ENCODE measurements around the gene SLC22A9. TPM values are rescaled to one million over a fixed set of nuclear protein-coding genes. Genes with fewer than 3 reads are reported as not detected.
"Not testable (repeated sequence)": the region's sequence is repeated elsewhere in the genome, so short reads cannot be mapped to it uniquely, and the experiment has no call there.

SLC22A9 gene
- total RNA-seq, result not detected

DNA sequence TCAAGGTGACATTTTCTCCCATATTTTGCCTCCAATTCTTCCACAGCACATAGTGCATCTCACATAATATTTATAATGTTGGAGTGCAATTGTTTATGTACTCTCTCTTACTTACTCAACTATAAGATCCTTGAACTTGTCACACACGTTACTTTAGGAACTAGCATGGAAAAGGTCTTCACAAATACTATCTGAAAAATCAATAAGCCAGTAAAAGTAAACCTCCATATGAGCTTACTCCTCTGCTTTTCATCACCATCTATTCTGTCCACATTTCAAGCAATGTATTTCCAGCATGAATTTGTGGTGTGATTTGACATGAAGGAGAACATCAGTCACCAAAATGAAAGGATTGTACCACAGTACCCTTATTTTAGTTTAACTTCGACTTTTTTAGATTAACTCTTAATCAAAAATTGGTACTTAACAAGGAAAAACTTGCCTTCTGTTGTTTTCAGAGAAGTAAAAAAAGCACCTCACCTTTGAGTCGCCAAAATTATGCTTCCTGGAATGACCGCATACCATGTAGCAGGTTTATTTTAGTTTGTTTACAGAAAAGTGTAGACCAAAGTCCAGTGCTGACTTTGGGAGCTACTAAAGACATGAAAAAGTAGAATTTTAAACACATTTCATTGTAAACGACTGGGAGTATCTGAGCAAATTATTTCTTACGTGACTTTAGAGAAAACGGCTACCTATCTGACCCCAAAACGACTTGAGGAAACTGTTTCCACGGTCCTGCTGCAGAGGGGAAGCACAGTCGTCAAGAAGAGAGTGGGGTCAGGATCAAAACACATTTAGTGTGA is at the start of gene SLC22A9:
SLC22A9 (plus strand) TSS at position 621 of the 806 bp plus-strand sequence. CDS start 272 bp downstream, outside the sequence.
- peaks cover 31% of the 10 kb centered on the region for H3K27me3 Mint-ChIP-seq (ENCODE audit: low read depth)
- H3K4me1 Mint-ChIP-seq (ENCODE audit: low read depth), result no peaks in the 10 kb centered on the region
- H3K9me3 Mint-ChIP-seq, result no peaks in the 10 kb centered on the region
- no peaks in the 10 kb centered on the region for H3K36me3 Mint-ChIP-seq (ENCODE audit: insufficient read depth)
- no peak within 1 kb of the TSS for H3K4me3 Mint-ChIP-seq
- no peak for DNase-seq
- no peak for ATAC-seq

DNA sequence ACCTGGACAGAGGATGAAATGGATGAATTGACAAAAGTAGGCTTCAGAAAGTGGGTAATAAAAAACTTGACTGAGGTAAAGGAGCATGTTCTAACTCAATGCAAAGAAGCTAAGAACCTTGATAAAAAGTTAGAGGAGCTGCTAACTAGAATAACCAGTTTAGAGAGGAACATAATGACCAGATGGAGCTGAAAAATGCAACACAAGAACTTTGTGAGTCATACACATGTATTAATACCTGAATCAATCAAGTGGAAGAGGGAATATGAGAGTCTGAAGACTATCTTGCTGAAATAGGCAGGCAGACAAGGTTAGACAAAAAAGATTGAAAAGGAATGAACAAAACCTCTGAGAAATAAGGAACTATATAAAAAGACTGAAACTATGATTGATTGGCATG is 47.9 kb upstream of the SLC22A9 start:
- H3K4me3 Mint-ChIP-seq, result no peak overlapping the region
- peaks cover 4% of the 10 kb centered on the region for H3K27me3 Mint-ChIP-seq (ENCODE audit: low read depth)
- no peak for DNase-seq
- H3K4me1 Mint-ChIP-seq (ENCODE audit: low read depth), result no peaks in the 10 kb centered on the region
- no peak for ATAC-seq
- peaks cover 2% of the 10 kb centered on the region for H3K36me3 Mint-ChIP-seq (ENCODE audit: insufficient read depth)
- peaks cover 25% of the 10 kb centered on the region for H3K9me3 Mint-ChIP-seq

DNA sequence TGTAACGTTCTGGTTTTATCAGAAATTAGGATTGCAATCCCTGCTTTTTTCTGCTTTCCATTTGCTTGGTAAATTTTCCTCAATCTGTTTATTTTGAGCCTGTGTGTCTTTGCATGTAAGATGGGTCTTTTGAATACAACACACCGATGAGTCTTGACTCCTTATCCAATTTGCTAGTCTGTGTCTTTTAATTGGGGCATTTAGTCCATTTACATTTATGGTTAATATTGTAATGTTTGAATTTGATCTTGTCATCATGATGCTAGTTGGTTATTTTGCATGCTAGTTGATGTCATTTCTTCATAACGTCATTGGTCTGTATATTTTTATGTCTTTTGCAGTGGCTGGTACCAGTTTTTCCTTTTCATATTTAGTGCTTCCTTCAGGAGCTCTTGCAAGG is 34.5 kb upstream of the SLC22A9 start:
- H3K4me3 Mint-ChIP-seq; DNase-seq; H3K4me1 Mint-ChIP-seq (ENCODE audit: low read depth); H3K36me3 Mint-ChIP-seq (ENCODE audit: insufficient read depth); ATAC-seq: not testable (repeated sequence)
- Mint-ChIP-seq H3K27me3 (ENCODE audit: low read depth) (peaks cover 47% of the 10 kb centered on the region), H3K9me3 (peaks cover 18% of the 10 kb centered on the region)

DNA sequence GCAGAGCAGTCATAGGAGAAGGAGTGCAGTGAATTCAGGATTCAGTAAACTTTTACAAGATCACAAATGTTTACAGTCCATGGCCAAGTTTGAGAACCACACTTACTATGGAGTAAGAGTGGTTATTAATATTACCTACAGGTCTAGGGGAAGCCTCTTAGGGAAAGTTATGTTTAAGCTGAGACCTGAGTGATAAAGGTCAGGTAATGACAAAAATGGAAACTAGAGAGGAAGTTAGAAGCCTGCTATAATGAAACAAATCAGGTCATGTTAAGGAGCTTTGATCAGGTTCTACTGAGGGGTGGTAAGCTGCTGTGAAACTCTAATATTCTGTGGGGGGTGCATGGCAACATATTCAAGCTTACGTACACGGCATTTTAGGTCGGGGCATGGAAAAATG is 32.5 kb upstream of the SLC22A9 start:
- H3K36me3 Mint-ChIP-seq (ENCODE audit: insufficient read depth), result no peaks in the 10 kb centered on the region
- ATAC-seq, result no peak
- H3K4me3 Mint-ChIP-seq, result no peak overlapping the region
- H3K27me3 Mint-ChIP-seq (ENCODE audit: low read depth), result peaks cover 42% of the 10 kb centered on the region
- no peaks in the 10 kb centered on the region for H3K4me1 Mint-ChIP-seq (ENCODE audit: low read depth)
- DNase-seq, result no peak
- peaks cover 18% of the 10 kb centered on the region for H3K9me3 Mint-ChIP-seq

DNA sequence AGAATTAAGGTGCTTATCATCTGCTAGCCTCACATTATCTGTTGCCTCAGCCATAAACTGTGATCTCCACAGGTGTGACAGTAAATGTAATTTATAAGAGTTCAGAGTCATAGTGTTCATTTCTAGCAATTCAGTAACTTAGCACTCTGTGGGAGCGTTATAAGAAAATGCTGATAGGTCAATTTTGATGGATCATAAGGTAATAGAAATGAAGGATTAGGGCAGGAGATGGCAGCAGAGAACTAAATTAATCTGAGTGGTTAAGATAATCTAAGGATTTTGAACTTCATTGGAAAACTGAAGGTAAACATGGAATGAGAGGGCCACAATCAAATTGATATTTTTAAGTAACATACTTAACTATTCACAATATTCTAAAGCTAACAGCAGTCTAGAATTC is 26.5 kb upstream of the SLC22A9 start:
- Mint-ChIP-seq H3K27me3 (ENCODE audit: low read depth) (peaks cover 13% of the 10 kb centered on the region), H3K4me3 (no peak overlapping the region), H3K9me3 (no peaks in the 10 kb centered on the region), H3K36me3 (ENCODE audit: insufficient read depth) (no peaks in the 10 kb centered on the region), H3K4me1 (ENCODE audit: low read depth) (no peaks in the 10 kb centered on the region)
- no peak for ATAC-seq
- DNase-seq, result no peak

DNA sequence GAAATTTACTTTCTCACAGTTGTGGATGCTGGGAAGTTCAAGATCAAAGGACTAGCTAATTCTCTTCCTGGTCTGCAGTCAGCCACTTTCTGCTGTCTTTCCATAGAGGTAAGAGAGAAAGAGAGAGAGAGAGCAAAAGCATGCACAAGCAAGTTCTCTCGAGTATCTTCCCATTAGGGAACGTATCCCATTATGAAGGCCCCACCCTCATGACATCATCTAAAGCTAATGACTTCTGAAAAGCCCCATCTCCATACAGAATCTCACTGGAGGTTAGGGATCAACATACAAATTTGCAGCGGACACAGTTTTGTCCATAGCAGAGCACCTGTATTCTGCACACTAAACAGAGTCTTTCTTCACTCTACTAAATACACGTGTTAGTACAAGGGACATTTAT is 17.4 kb upstream of the SLC22A9 start:
- H3K27me3 Mint-ChIP-seq (ENCODE audit: low read depth), result peaks cover 12% of the 10 kb centered on the region
- H3K36me3 Mint-ChIP-seq (ENCODE audit: insufficient read depth), result no peaks in the 10 kb centered on the region
- ATAC-seq, result no peak

DNA sequence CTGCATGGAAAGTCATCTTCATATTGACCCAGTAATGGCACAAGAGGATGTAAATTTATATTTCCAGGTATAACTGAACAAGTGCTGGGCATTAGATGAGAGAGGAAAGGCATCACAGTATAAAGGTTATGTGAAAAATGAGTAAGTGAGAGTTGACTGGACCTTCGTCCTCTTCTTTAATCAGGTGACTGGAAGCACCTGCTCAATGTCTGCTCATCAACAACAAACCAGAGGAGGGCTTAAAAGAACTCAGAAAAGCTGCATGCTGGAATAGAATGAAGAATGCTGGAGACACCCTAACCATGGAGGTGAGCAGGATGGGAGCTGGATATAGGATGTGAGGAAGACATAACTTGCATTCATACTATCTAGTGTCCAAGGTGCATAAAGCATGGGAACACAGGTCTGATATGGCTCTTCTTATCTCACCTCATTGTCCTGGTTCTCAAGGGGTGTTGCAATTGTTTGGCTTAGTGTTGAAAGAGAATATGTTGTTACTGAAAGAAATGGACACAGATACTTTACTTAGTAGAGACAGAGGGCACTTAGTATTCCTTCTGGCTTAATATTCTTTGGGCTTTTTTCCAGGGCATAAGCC is 7.3 kb upstream of the SLC22A9 start:
- Mint-ChIP-seq H3K27me3 (ENCODE audit: low read depth) (peaks cover 60% of the 10 kb centered on the region), H3K36me3 (ENCODE audit: insufficient read depth) (no peaks in the 10 kb centered on the region), H3K9me3 (peaks cover 19% of the 10 kb centered on the region), H3K4me1 (ENCODE audit: low read depth) (no peaks in the 10 kb centered on the region), H3K4me3 (no peak overlapping the region)
- ATAC-seq, result no peak
- DNase-seq, result no peak

More for the DNA sequence above, 17.4 kb upstream of the SLC22A9 start:
- Mint-ChIP-seq H3K4me3 (no peak overlapping the region), H3K9me3 (peaks cover 4% of the 10 kb centered on the region), H3K4me1 (ENCODE audit: low read depth) (no peaks in the 10 kb centered on the region)
- DNase-seq, result no peak

DNA sequence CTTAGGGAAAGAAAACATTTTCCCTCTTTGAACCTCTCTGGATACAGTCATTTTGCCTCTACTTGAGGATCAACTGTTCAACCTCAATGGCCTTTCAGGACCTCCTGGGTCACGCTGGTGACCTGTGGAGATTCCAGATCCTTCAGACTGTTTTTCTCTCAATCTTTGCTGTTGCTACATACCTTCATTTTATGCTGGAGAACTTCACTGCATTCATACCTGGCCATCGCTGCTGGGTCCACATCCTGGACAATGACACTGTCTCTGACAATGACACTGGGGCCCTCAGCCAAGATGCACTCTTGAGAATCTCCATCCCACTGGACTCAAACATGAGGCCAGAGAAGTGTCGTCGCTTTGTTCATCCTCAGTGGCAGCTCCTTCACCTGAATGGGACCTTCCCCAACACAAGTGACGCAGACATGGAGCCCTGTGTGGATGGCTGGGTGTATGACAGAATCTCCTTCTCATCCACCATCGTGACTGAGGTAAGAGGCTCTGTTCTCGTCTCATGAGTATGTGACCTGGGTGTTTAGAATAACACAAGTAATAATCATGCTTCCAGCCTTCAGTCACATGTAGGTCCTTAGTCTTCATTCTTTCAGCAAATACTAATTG is 495 bp downstream of the SLC22A9 start:
- no peak for ATAC-seq
- DNase-seq, result no peak
- H3K27me3 Mint-ChIP-seq (ENCODE audit: low read depth), result peaks cover 30% of the 10 kb centered on the region
- no peaks in the 10 kb centered on the region for H3K4me1 Mint-ChIP-seq (ENCODE audit: low read depth)
- H3K9me3 Mint-ChIP-seq, result no peaks in the 10 kb centered on the region
- no peak overlapping the region for H3K4me3 Mint-ChIP-seq
- no peaks in the 10 kb centered on the region for H3K36me3 Mint-ChIP-seq (ENCODE audit: insufficient read depth)

DNA sequence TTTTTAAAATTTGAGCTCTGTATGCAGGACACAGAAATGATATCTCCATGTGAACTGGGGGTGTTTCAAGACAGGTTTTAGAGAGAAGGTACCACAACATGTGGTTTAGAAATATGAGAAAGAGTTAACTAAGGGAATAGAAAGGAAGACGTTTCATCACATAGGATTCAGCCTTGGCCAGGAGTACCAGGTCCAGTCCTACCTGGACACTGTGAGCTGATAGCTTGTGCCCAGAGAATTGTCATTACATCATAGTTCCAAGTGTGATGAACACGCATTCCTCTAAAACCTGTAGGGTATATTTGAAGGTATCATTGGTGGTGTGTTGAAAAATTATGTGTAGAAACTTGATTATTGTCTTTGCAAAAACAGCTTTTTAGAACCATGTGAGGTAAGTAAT is 1.8 kb downstream of the SLC22A9 start:
- H3K4me1 Mint-ChIP-seq (ENCODE audit: low read depth), result no peaks in the 10 kb centered on the region
- ATAC-seq, result no peak
- no peaks in the 10 kb centered on the region for H3K9me3 Mint-ChIP-seq
- H3K36me3 Mint-ChIP-seq (ENCODE audit: insufficient read depth), result no peaks in the 10 kb centered on the region
- DNase-seq, result no peak
- no peak overlapping the region for H3K4me3 Mint-ChIP-seq
- H3K27me3 Mint-ChIP-seq (ENCODE audit: low read depth), result peaks cover 25% of the 10 kb centered on the region

DNA sequence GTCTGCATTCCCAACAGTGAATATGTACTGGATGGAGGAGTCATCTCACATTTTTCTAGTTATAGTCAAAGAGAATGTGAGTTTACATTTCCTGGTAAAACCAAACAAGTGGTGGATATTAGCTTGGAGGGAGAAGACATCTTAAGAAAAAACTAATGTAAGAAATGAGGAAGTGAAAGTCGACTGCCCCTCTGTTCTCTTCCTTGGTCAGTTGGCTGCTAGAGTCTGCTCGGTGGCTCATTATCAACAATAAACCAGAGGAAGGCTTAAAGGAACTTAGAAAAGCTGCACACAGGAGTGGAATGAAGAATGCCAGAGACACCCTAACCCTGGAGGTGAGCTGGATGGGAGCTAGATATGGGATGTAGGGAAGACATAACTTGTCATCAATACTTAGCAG is 5.8 kb downstream of the SLC22A9 start:
- ATAC-seq (no peak), DNase-seq (no peak)
- Mint-ChIP-seq H3K4me3 (no peak overlapping the region), H3K4me1 (ENCODE audit: low read depth) (no peaks in the 10 kb centered on the region), H3K9me3 (no peaks in the 10 kb centered on the region), H3K27me3 (ENCODE audit: low read depth) (peaks cover 18% of the 10 kb centered on the region), H3K36me3 (ENCODE audit: insufficient read depth) (no peaks in the 10 kb centered on the region)

DNA sequence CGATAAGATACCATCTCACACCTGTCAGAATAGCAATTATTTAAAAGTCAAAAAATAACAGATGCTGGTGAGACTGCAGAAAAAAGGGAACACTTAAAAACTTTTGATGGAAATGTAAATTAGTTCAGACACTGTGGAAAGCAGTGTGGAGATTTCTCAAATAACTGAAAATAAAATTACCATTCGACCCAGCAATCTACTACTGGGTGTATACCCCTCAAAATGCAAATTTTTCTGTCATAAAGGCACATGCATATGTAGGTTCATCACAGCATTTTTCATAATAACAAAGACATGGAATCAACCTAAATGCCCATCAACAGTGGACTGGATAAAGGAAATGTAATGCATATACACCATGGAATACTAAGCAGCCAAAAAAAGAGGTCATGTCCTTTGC is 10.5 kb downstream of the SLC22A9 start:
- Mint-ChIP-seq H3K4me1 (ENCODE audit: low read depth) (no peaks in the 10 kb centered on the region), H3K4me3 (no peak overlapping the region), H3K27me3 (ENCODE audit: low read depth) (peaks cover 10% of the 10 kb centered on the region), H3K9me3 (no peaks in the 10 kb centered on the region), H3K36me3 (ENCODE audit: insufficient read depth) (no peaks in the 10 kb centered on the region)
- DNase-seq, result no peak
- ATAC-seq, result no peak

DNA sequence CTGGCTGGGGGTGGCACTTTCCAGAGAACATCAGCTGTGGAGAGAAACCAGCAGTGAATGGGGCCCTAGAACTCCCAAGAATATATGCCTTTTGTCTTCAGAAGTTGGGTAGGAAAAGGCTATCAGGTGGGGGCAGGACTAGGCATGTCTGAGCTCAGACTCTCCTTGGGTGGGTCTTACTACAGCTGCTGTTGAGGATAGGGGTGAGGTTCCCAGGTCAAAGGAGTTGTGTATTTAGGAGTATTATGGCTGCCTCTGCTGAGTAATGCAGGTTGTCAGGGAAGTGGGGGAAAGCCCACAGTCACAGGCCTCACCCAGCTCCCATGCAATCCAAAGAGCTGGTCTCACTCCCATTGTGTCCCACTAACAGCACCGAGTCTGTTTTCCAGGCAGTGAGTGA is 26.1 kb downstream of the SLC22A9 start:
- no peaks in the 10 kb centered on the region for H3K36me3 Mint-ChIP-seq (ENCODE audit: insufficient read depth)
- no peaks in the 10 kb centered on the region for H3K9me3 Mint-ChIP-seq
- no peaks in the 10 kb centered on the region for H3K4me1 Mint-ChIP-seq (ENCODE audit: low read depth)
- ATAC-seq (no peak), DNase-seq (no peak)
- peaks cover 65% of the 10 kb centered on the region for H3K27me3 Mint-ChIP-seq (ENCODE audit: low read depth)
- no peak overlapping the region for H3K4me3 Mint-ChIP-seq

DNA sequence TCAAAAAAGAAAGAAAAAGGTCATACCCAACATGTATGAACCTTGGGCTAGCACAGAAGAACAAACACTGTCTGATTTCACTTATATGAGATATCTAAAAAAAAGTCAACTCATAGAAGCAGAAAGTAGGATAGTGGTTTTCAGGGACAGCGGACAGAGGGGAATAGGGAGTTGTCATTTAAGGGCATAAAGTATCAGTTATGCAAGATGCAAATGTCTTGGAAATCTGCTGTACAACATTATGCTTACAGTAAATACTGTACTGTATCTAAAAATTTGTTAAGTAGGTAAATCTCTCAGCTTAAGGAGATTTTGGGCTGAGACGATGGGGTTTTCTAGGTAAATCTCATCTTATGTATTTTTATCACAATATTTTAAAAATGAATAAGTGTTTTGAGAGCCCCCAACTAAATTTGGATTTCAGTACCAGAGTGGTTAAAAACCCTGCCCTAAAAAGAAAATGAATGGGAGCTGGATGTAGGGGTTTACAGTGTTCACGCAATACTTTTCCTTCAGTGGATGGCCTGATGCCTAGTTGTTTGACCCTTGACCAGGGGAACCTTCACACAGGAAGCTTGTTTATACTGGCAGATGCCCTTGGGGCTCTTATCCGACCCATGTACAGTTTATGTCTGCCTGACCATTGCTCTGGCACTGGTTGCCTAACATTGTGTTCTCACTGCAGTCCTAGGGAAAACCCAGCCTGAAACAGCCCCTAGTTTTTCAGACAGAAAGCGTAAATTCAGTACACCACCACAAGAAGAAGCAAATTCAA is 34.8 kb downstream of the SLC22A9 start:
- DNase-seq (no peak), ATAC-seq (no peak)
- no peaks in the 10 kb centered on the region for H3K4me1 Mint-ChIP-seq (ENCODE audit: low read depth)
- peaks cover 13% of the 10 kb centered on the region for H3K27me3 Mint-ChIP-seq (ENCODE audit: low read depth)
- no peaks in the 10 kb centered on the region for H3K9me3 Mint-ChIP-seq
- no peaks in the 10 kb centered on the region for H3K36me3 Mint-ChIP-seq (ENCODE audit: insufficient read depth)
- H3K4me3 Mint-ChIP-seq, result no peak overlapping the region

DNA sequence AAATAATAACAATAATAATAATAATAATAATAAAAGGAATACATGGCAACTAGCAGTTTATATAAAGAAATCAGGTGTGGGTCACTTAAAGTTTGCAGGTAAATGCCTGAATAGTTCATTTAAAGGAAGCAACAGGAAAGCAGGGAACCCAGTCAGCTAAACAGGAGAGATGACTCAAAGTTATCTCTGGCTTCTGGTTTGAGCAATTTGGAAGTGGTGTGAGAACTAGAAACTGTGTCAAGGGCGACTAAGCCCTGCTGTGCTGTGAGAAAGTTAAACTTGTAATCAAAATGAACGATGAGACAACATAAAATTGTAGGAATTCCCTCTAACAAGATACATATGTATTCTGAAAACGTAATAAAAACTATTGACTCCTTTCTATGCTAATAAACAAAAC is 35.5 kb downstream of the SLC22A9 start:
- Mint-ChIP-seq H3K4me1 (ENCODE audit: low read depth) (no peaks in the 10 kb centered on the region), H3K27me3 (ENCODE audit: low read depth) (peaks cover 16% of the 10 kb centered on the region), H3K36me3 (ENCODE audit: insufficient read depth) (no peaks in the 10 kb centered on the region), H3K4me3 (no peak overlapping the region), H3K9me3 (no peaks in the 10 kb centered on the region)
- no peak for ATAC-seq
- no peak for DNase-seq
